Measurements from ENCODE around the gene OVAAL.

The OVAAL gene

DNA sequence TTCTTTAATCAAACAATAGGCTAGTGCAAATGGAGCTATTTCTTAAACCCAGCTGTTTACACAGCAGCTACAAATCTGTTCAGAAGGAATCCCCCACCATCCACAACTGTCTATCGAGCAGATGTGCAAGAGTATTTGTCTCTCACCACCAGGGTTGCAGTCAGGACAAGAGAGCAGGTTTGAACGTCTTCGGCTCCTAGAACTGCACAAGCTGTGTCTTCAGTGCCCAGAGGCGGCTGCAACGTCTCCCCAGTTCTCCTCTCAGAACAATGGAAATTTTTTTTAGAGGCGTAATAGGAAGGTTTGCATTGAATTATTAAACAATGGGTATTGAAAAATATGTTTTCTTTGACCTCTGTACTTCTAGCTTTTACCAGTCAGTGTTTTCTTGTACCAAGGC, 7.3 kb downstream of the OVAAL start:
- H3K4me2 ChIP-seq (ENCODE audit: low read length): no peak overlapping the region
- H2AFZ ChIP-seq: no peak overlapping the region
- no peaks in the 10 kb centered on the region for H3K36me3 ChIP-seq (ENCODE audit: control insufficient read depth, insufficient read depth, low read length)
- H3K4me1 ChIP-seq: no peaks in the 10 kb centered on the region
- no peak overlapping the region for H3K4me3 ChIP-seq (ENCODE audit: low read depth, low read length)
- H3K27ac ChIP-seq: no peak overlapping the region
- no peaks in the 10 kb centered on the region for H3K79me2 ChIP-seq
- no peaks in the 10 kb centered on the region for H3K9me3 ChIP-seq (ENCODE audit: control insufficient read depth, low read length)
- no peak overlapping the region for H3K9ac ChIP-seq
- TF ChIP-seq, protein P1, sequence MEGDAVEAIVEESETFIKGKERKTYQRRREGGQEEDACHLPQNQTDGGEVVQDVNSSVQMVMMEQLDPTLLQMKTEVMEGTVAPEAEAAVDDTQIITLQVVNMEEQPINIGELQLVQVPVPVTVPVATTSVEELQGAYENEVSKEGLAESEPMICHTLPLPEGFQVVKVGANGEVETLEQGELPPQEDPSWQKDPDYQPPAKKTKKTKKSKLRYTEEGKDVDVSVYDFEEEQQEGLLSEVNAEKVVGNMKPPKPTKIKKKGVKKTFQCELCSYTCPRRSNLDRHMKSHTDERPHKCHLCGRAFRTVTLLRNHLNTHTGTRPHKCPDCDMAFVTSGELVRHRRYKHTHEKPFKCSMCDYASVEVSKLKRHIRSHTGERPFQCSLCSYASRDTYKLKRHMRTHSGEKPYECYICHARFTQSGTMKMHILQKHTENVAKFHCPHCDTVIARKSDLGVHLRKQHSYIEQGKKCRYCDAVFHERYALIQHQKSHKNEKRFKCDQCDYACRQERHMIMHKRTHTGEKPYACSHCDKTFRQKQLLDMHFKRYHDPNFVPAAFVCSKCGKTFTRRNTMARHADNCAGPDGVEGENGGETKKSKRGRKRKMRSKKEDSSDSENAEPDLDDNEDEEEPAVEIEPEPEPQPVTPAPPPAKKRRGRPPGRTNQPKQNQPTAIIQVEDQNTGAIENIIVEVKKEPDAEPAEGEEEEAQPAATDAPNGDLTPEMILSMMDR (IDR thresholded peaks at IDR 0.05): no peak
- no peaks in the 10 kb centered on the region for H3K27me3 ChIP-seq (ENCODE audit: control insufficient read depth, insufficient read depth, low read length)

DNA sequence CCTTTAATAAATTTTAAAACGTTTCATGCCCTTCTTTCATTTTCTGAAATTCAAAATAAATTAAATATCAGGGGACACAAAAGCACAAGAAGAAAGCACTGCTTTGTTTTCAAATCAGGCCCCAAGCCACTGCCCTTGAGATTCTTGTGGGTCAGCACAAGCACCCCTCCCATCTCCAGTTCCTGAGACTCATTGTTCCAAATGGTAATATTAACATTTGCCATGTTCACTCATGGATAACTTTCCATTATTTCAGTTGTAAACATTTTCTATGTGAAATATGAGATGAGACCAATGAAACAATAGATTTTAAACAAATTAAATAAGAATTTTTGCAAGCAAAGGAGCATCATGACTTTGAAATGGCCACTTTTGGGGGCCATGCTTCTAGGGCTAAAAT, 7.7 kb downstream of the OVAAL start:
- no peaks in the 10 kb centered on the region for H3K4me1 ChIP-seq
- H3K9ac ChIP-seq: no peak overlapping the region
- H2AFZ ChIP-seq: no peak overlapping the region
- H3K4me3 ChIP-seq (ENCODE audit: low read depth, low read length): no peak overlapping the region
- no peaks in the 10 kb centered on the region for H3K9me3 ChIP-seq (ENCODE audit: control insufficient read depth, low read length)
- no peaks in the 10 kb centered on the region for H3K79me2 ChIP-seq
- no peak overlapping the region for H3K4me2 ChIP-seq (ENCODE audit: low read length)
- H3K36me3 ChIP-seq (ENCODE audit: control insufficient read depth, insufficient read depth, low read length): no peaks in the 10 kb centered on the region
- H3K27ac ChIP-seq: no peak overlapping the region
- H3K27me3 ChIP-seq (ENCODE audit: control insufficient read depth, insufficient read depth, low read length): no peaks in the 10 kb centered on the region
- TF ChIP-seq, protein P1 (IDR thresholded peaks at IDR 0.05): no peak

DNA sequence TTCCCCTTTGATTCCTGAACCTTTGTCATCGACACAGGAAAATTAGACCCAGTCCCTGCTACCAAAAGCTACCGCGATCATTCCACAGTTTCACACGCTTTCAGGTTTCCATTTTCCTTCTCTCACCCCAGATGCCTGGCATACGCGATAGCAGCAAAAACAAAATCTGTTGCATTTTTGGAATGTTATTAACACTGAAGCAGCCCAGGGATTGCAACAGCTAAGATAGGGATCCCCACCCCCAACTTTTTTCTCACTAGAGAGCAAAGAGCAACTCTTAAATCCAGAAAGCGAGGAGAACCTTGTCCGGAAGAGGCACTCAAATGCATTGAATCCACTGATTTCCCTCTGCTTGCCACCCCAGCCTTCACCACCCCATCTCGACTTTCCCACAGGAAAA, 8.9 kb downstream of the OVAAL start:
- H3K9ac ChIP-seq: no peak overlapping the region
- no peak overlapping the region for H3K4me3 ChIP-seq (ENCODE audit: low read depth, low read length)
- H3K79me2 ChIP-seq: no peaks in the 10 kb centered on the region
- no peak overlapping the region for H3K4me2 ChIP-seq (ENCODE audit: low read length)
- no peak overlapping the region for H2AFZ ChIP-seq
- no peaks in the 10 kb centered on the region for H3K27me3 ChIP-seq (ENCODE audit: control insufficient read depth, insufficient read depth, low read length)
- TF ChIP-seq, protein P1 (IDR thresholded peaks at IDR 0.05): no peak
- H3K4me1 ChIP-seq: no peaks in the 10 kb centered on the region
- no peak overlapping the region for H3K27ac ChIP-seq
- no peaks in the 10 kb centered on the region for H3K36me3 ChIP-seq (ENCODE audit: control insufficient read depth, insufficient read depth, low read length)
- H3K9me3 ChIP-seq (ENCODE audit: control insufficient read depth, low read length): no peaks in the 10 kb centered on the region

DNA sequence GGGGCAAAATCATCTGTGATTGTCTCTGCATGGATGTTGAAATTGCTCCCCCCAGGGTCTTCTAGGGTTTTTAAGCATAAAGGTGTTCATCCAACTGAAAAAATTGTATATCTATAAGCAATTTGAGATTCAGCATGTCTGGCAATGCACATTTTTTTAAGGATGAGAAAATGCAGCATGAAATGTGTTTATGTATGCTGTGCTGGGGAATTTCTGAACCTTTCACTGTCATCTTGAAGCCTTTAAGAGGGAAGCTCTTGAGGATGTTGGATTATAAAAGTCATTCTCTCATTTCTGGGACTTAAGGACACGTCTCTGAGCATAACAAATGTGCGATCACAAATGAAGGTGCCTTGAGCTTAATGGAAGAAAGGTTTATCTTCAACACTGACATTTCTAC, 9.4 kb downstream of the OVAAL start:
- H3K79me2 ChIP-seq: no peaks in the 10 kb centered on the region
- H3K27me3 ChIP-seq (ENCODE audit: control insufficient read depth, insufficient read depth, low read length): no peaks in the 10 kb centered on the region
- H3K4me2 ChIP-seq (ENCODE audit: low read length): no peak overlapping the region
- H3K4me1 ChIP-seq: no peaks in the 10 kb centered on the region
- H3K36me3 ChIP-seq (ENCODE audit: control insufficient read depth, insufficient read depth, low read length): no peaks in the 10 kb centered on the region
- TF ChIP-seq, protein P1 (IDR thresholded peaks at IDR 0.05): no peak
- no peaks in the 10 kb centered on the region for H3K9me3 ChIP-seq (ENCODE audit: control insufficient read depth, low read length)
- H3K9ac ChIP-seq: no peak overlapping the region
- H3K27ac ChIP-seq: no peak overlapping the region
- H2AFZ ChIP-seq: no peak overlapping the region
- H3K4me3 ChIP-seq (ENCODE audit: low read depth, low read length): no peak overlapping the region

DNA sequence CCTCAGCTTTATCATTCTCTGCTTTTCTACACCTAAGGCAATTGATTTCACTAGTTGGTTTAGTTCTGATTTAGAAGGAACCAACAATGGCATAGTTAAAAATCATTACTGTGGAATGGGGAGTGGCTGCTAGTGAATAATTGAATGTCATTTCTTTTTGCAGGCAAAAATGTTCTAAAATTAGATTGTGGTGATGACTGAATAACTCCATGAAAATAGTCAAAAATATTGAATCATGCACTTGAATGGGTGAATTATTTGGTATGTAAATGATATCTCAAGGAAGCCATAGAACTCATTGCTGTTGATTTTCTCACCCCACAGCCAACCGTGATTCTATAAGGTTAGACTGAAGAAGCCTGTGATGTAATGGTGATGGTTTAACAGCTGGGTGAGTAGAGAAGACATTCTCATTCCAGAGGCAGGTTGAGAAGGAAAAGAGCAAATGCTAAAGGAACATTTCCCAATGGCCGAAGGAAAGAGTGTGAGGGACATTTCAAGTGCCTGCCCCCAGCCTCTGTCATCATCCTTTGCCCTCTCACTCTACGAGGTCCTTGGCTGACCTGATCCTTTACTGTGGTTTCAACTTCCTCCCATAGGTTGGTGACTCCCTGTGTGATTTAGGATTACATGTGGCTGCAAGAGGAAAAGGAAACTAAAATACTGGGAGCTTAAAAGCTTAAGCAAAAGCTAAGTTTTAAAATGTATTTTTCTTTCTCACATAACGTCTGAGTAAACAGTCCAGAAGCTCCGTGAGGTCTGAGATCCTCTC, 12.5 kb downstream of the OVAAL start:
- Histone ChIP-seq H3K4me2 (ENCODE audit: low read length) (no peak overlapping the region), H3K27me3 (ENCODE audit: control insufficient read depth, insufficient read depth, low read length) (no peaks in the 10 kb centered on the region), H3K36me3 (ENCODE audit: control insufficient read depth, insufficient read depth, low read length) (no peaks in the 10 kb centered on the region), H3K79me2 (no peaks in the 10 kb centered on the region), H3K9ac (no peak overlapping the region), H3K9me3 (ENCODE audit: control insufficient read depth, low read length) (no peaks in the 10 kb centered on the region), H3K27ac (no peak overlapping the region), H3K4me3 (ENCODE audit: low read depth, low read length) (no peak overlapping the region), H3K4me1 (peaks cover 2% of the 10 kb centered on the region), H2AFZ (no peak overlapping the region)
- TF ChIP-seq, protein P1 (IDR thresholded peaks at IDR 0.05): no peak
